Breast epithelium (tissue), 3 donors: Measurements from ENCODE around the gene CLCN3. TPM values are rescaled to one million over a fixed set of nuclear protein-coding genes. Genes with fewer than 3 reads are reported as not detected.

Source experiments
- total RNA-seq, 3 donors: library from RNA; depleted of rRNA; stranded (reverse); fragments of >200 nt; gene quantifications; one replicate each; pipeline ENCODE4 v1.1.0, GENCODE V29; 2016

CLCN3 gene
- total RNA-seq, 3 donors from 2014 or later = 26.4 to 65.7 (median 32.8) TPM

Other genes starting within 250 kb of the CLCN3 start
- gene NEK1, start 8.0 kb upstream of the CLCN3 start, total RNA-seq = 10 to 100 TPM; 14.4 to 18.1 (median 14.7) TPM
- 10 to 100 TPM; 20.0 to 28.1 (median 27.5) TPM for gene HPF1, start 137.4 kb downstream of the CLCN3 start, total RNA-seq